BLaER1 treated with 17β-estradiol and CSF1 and Interleukin-3, amounts not matched to agents 10 nM and 100 nM (cell line): ENCODE results near the gene RNF225.
"Not testable (repeated sequence)": the region's sequence is repeated elsewhere in the genome, so short reads cannot be mapped to it uniquely, and the experiment has no call there.

Experiments used
- H3K27ac ChIP-seq, 11 experiments: shearing (Covaris generic); formaldehyde crosslinking; 2 replicates each; pipeline ENCODE4 v1.8.1; 2022
- H3K27me3 ChIP-seq, 11 experiments: shearing (Covaris generic); formaldehyde crosslinking; 2 replicates each; pipeline ENCODE4 v1.8.1; 2022
- H3K36me3 ChIP-seq, 11 experiments: shearing (Covaris generic); formaldehyde crosslinking; 2 replicates each; pipeline ENCODE4 v1.8.1; 2022
- H3K4me1 ChIP-seq, 10 experiments: shearing (Covaris generic); formaldehyde crosslinking; 2 replicates each; pipeline ENCODE4 v1.8.1; 2022
- H3K4me2 ChIP-seq, 11 experiments: shearing (Covaris generic); formaldehyde crosslinking; 2 replicates each; pipeline ENCODE4 v1.8.1; 2022
- H3K4me3 ChIP-seq, 10 experiments: shearing (Covaris generic); formaldehyde crosslinking; 2 replicates each; pipeline ENCODE4 v1.8.1; 2022
- H3K9ac ChIP-seq, 11 experiments: shearing (Covaris generic); formaldehyde crosslinking; 2 replicates each; pipeline ENCODE4 v1.8.1; 2022
- H3K9me3 ChIP-seq, 11 experiments: shearing (Covaris generic); formaldehyde crosslinking; replicated peaks in 1 of 11; 2 replicates each; pipeline ENCODE4 v1.8.1; 2022
- H4K20me1 ChIP-seq, 11 experiments: shearing (Covaris generic); formaldehyde crosslinking; 2 replicates each; pipeline ENCODE4 v1.8.1; 2022
- Cebpa-rat ChIP-seq, 11 experiments: shearing (Covaris generic); IDR thresholded peaks; 2 replicates each; pipeline ENCODE4 v1.8.1; 2022

Gene RNF225

DNA sequence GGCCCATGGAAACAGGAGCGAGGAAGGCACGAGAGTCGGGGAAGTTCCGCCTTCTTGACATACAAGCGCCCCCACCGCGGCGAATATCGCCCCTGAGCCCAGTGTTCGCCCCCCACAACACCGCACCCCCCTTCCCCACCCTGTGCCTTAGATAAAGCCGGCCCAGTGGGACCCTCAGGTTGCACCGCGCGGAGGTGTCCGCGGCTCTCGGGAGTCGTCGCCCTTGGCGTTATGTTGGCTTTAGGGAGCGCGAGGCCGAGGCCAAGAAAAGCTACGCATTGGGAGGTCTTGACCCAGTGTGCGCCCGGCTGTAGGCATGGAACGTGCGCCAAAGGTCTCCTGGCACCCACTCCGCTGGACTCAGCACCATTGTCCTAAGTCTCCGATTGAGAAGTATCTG is 45.1 kb downstream of the RNF225 start:
- no peaks in the 10 kb centered on the region for H3K27me3 ChIP-seq
- 0 out of 20 replicates have a peak, but pooled peaks cover 0 to 5% (median 0%) of the 10 kb centered on the region in 10 experiments for H3K4me1 ChIP-seq
- peaks cover 50 to 70% (median 57%) of the 10 kb centered on the region in 11 experiments for H3K9me3 ChIP-seq
- H3K9ac ChIP-seq = no peak overlapping the region
- no peak overlapping the region for H3K4me2 ChIP-seq
- no peaks in the 10 kb centered on the region; a peak in 1 of 22 replicates for H3K36me3 ChIP-seq
- no peak overlapping the region for H3K4me3 ChIP-seq
- TF ChIP-seq Cebpa-rat (IDR thresholded peaks at IDR 0.05) = no peak
- no peaks in the 10 kb centered on the region for H4K20me1 ChIP-seq
- no peak overlapping the region for H3K27ac ChIP-seq

DNA sequence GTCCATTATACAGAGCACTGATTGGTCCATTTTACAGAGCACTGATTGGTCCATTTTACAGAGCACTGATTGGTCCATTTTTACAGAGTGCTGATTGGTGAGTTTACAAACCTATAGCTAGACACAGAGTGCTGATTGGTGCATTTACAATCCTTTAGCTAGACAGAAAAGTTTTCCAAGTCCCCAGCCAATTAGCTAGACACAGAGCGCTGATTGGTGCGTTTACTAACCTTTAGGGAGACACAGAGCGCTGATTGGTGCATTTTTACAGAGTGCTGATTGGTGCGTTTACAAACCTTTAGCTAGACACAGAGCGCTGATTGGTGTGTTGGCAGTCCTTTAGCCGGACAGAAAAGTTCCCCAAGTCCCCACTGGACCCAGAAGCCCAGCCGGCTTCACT is 47.5 kb downstream of the RNF225 start:
- not testable (repeated sequence) for H3K9ac ChIP-seq, H4K20me1 ChIP-seq, H3K27me3 ChIP-seq, H3K4me2 ChIP-seq, H3K4me1 ChIP-seq, H3K27ac ChIP-seq, H3K36me3 ChIP-seq, H3K4me3 ChIP-seq
- peaks cover 61 to 80% (median 68%) of the 10 kb centered on the region in 11 experiments for H3K9me3 ChIP-seq
